ENCODE results near the gene CACNA1D. TPM values are rescaled to one million over a fixed set of nuclear protein-coding genes. Genes with fewer than 3 reads are reported as not detected.

The CACNA1D gene
- total and polyA plus RNA-seq, 8 donors, result 0.31 to 36.5 (median 12.5) TPM

GRCh38 chr3:53803816-53804695, 309.6 kb downstream of the CACNA1D start:
- H3K4me1 ChIP-seq, result peaks cover 0 to 7% (median 0%) of the 10 kb centered on the region in 4 donors
- H3K27ac ChIP-seq, result no peak overlapping the region
- intact Hi-C loops (cut with DNase I; ENCODE audit: low total_unique reads), result no loop called here
- no peak overlapping the region for H3K4me3 ChIP-seq
- DNase-seq, result no peak
- H3K36me3 ChIP-seq, result no peaks in the 10 kb centered on the region
- no peaks in the 10 kb centered on the region for H3K9me3 ChIP-seq
- no peaks in the 10 kb centered on the region for H3K27me3 ChIP-seq
- no peak for TF ChIP-seq POLR2A (IDR thresholded peaks at IDR 0.05)
- no peak for TF ChIP-seq EP300 (IDR thresholded peaks at IDR 0.05)
- no peak for TF ChIP-seq POLR2AphosphoS5 (IDR thresholded peaks at IDR 0.05)
- TF ChIP-seq, protein P1, sequence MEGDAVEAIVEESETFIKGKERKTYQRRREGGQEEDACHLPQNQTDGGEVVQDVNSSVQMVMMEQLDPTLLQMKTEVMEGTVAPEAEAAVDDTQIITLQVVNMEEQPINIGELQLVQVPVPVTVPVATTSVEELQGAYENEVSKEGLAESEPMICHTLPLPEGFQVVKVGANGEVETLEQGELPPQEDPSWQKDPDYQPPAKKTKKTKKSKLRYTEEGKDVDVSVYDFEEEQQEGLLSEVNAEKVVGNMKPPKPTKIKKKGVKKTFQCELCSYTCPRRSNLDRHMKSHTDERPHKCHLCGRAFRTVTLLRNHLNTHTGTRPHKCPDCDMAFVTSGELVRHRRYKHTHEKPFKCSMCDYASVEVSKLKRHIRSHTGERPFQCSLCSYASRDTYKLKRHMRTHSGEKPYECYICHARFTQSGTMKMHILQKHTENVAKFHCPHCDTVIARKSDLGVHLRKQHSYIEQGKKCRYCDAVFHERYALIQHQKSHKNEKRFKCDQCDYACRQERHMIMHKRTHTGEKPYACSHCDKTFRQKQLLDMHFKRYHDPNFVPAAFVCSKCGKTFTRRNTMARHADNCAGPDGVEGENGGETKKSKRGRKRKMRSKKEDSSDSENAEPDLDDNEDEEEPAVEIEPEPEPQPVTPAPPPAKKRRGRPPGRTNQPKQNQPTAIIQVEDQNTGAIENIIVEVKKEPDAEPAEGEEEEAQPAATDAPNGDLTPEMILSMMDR (IDR thresholded peaks at IDR 0.05), result no peak
- WGBS, 5 donors, result 71 to 79% (median 74%) methylated on average over 17 to 20 of the region's 20 CpGs

DNA sequence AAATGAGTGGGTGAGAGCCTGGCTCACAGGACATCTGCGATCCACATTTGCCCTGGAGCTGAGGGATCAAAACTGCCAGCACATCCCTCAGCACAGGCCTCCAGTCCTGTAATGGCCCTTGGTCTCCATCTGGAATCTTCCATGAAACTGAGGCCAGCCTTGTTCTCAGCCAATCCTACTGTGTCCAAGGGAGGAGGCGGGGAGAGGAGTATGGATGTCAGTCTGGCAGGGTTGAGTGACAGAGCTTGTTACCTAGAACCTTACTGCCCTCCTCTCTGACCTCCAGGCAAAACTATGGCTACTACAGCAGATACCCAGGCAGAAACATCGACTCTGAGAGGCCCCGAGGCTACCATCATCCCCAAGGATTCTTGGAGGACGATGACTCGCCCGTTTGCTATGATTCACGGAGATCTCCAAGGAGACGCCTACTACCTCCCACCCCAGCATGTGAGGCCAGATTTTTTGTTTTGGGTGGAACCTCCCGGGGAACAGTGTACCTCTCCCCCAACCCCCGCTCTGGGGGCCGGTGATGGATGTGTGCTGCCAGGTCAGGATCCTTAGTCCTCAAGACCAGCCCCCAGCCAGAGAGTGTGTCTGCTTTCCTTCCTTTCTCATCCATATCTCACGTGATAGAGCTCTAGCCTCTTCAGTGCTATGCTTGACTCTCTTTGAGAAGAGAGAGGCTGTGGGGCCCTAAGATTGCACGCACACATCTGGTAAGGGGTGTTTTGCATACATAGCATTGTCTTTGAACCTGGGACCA, 310.5 kb downstream of the CACNA1D start:
- Histone ChIP-seq H3K4me3 (no peak overlapping the region), H3K36me3 (no peaks in the 10 kb centered on the region), H3K4me1 (peaks cover 0 to 7% (median 0%) of the 10 kb centered on the region in 4 donors), H3K27ac (no peak overlapping the region), H3K27me3 (no peaks in the 10 kb centered on the region), H3K9me3 (no peaks in the 10 kb centered on the region)
- TF ChIP-seq, protein P1 (IDR thresholded peaks at IDR 0.05), result no peak
- TF ChIP-seq POLR2A (IDR thresholded peaks at IDR 0.05), result no peak
- no peak for TF ChIP-seq POLR2AphosphoS5 (IDR thresholded peaks at IDR 0.05)
- no peak for TF ChIP-seq EP300 (IDR thresholded peaks at IDR 0.05)
- DNase-seq, result peak in 1 of 2 donors; percentile 41
- WGBS, 5 donors, result 60 to 66% (median 63%) methylated on average over 13 to 14 of the region's 14 CpGs
- intact Hi-C loops (cut with DNase I; ENCODE audit: low total_unique reads), result no loop called here

DNA sequence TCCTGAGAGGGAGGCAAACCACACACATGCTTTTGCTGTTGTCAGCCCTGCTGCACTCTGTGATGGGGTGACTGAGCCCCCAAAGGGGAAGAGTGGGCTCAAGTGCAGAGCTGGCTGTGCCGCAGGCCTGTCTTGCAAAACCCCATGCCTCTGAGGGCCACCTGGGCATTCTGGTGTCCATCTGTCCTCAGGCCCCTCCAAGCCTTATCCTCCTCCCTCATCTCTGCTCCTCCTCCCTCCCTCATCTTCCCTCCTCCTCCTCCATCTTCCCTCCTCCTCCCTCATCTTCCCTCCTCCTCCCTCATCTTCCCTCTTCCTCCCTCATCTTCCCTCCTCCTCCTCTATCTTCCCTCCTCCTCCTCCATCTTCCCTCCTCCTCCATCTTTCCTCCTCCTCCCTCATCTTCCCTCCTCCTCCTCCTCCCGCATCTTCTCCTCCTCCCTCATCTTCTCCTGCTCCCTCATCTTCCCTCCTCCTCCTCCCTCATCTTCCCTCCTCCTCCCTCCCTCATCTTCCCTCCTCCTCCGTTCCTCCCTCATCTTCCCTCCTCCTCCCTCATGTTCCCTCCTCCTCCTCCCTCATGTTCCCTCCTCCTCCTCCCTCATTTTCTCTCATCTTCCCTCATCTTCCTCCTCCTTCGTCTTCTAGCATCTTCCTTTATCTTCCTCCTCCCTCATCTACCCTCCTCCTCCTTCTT, 311.2 kb downstream of the CACNA1D start:
- WGBS, 5 donors, result 69 to 85% (median 82%) methylated on average over 3 to 4 of the region's 4 CpGs
- H3K36me3 ChIP-seq, result no peaks in the 10 kb centered on the region
- no peak for DNase-seq
- H3K27ac ChIP-seq, result no peak overlapping the region
- no peak overlapping the region for H3K4me3 ChIP-seq
- H3K4me1 ChIP-seq, result peaks cover 0 to 7% (median 0%) of the 10 kb centered on the region in 4 donors
- H3K27me3 ChIP-seq, result no peaks in the 10 kb centered on the region
- intact Hi-C loops (cut with DNase I; ENCODE audit: low total_unique reads), result no loop called here
- TF ChIP-seq POLR2A (IDR thresholded peaks at IDR 0.05) (no peak), POLR2AphosphoS5 (IDR thresholded peaks at IDR 0.05) (no peak), EP300 (IDR thresholded peaks at IDR 0.05) (no peak)
- TF ChIP-seq, protein P1 (IDR thresholded peaks at IDR 0.05), result no peak
- no peaks in the 10 kb centered on the region for H3K9me3 ChIP-seq
